ENCODE measurements around the gene GAB2.

The GAB2 gene

DNA sequence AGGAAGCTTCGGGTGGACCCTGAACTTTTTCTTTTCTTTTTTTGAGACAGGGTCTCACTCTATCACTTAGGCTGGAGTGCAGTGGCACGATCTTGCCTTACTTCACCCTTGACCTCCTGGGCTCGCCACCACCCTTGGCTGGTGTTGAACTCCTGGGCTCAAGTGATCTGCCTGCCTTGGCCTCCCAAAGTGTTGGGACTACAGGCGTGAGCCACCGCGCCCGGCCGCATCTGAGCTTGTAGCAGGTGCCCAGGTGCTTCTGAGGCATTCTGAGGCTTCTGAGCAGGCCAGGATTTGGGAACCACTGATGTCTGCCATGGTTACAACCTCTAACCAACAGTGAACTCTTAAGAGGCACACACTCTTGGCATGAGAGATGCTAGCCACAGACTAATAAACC is 223.8 kb downstream of the GAB2 start:
- no peak for ATAC-seq
- no peak for TF ChIP-seq PPARA (CRISPR knock-in tag; IDR thresholded peaks at IDR 0.05; ENCODE audit: borderline replicate concordance)
- TF ChIP-seq ZFP3 (CRISPR knock-in tag; IDR thresholded peaks at IDR 0.05), result no peak
- TF ChIP-seq, protein P1, sequence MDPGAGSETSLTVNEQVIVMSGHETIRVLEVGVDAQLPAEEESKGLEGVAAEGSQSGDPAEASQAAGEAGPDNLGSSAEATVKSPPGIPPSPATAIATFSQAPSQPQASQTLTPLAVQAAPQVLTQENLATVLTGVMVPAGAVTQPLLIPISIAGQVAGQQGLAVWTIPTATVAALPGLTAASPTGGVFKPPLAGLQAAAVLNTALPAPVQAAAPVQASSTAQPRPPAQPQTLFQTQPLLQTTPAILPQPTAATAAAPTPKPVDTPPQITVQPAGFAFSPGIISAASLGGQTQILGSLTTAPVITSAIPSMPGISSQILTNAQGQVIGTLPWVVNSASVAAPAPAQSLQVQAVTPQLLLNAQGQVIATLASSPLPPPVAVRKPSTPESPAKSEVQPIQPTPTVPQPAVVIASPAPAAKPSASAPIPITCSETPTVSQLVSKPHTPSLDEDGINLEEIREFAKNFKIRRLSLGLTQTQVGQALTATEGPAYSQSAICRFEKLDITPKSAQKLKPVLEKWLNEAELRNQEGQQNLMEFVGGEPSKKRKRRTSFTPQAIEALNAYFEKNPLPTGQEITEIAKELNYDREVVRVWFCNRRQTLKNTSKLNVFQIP (CRISPR knock-in tag; IDR thresholded peaks at IDR 0.05; ENCODE audit: borderline replicate concordance, low read depth), result no peak
- TF ChIP-seq ARNTL (CRISPR knock-in tag; IDR thresholded peaks at IDR 0.05; ENCODE audit: borderline replicate concordance, low read depth), result no peak
- TF ChIP-seq OSR1 (CRISPR knock-in tag; IDR thresholded peaks at IDR 0.05), result no peak
- TF ChIP-seq, protein P2, sequence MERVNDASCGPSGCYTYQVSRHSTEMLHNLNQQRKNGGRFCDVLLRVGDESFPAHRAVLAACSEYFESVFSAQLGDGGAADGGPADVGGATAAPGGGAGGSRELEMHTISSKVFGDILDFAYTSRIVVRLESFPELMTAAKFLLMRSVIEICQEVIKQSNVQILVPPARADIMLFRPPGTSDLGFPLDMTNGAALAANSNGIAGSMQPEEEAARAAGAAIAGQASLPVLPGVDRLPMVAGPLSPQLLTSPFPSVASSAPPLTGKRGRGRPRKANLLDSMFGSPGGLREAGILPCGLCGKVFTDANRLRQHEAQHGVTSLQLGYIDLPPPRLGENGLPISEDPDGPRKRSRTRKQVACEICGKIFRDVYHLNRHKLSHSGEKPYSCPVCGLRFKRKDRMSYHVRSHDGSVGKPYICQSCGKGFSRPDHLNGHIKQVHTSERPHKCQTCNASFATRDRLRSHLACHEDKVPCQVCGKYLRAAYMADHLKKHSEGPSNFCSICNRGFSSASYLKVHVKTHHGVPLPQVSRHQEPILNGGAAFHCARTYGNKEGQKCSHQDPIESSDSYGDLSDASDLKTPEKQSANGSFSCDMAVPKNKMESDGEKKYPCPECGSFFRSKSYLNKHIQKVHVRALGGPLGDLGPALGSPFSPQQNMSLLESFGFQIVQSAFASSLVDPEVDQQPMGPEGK (CRISPR knock-in tag; IDR thresholded peaks at IDR 0.05; ENCODE audit: borderline replicate concordance), result no peak
- TF ChIP-seq TCF4 (CRISPR knock-in tag; IDR thresholded peaks at IDR 0.05; ENCODE audit: borderline replicate concordance), result no peak
- no peak for TF ChIP-seq RARB (CRISPR knock-in tag; IDR thresholded peaks at IDR 0.05)
- TF ChIP-seq CSDC2 (CRISPR knock-in tag; IDR thresholded peaks at IDR 0.05), result no peak
- no peak for TF ChIP-seq ZNF70 (CRISPR knock-in tag; IDR thresholded peaks at IDR 0.05)

DNA sequence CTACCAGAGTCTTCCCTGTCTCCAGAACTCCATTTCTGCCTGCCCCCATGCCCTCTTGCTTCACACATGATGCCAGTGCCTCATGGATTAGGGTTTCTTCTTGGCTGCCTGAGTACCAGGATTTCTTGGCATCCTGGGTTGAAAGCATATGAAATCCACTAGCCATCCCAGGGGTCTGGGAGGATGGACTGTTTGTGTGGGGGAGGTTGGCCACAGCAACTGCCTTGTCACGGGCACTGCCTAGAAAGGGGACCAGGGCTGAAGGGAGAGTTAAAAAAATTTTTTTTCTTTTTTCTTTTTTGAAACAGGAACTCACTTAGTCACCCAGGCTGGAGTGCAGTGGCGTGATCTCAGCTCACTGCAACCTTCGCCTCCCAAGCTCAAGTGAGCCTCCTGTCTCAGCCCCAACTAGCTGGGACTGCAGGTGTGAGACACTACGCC is 224.7 kb downstream of the GAB2 start:
- ATAC-seq, result no peak
- TF ChIP-seq TOX (CRISPR knock-in tag; IDR thresholded peaks at IDR 0.05; ENCODE audit: borderline replicate concordance), result no peak
- TF ChIP-seq SNAI2 (CRISPR knock-in tag; IDR thresholded peaks at IDR 0.05), result no peak
- no peak for TF ChIP-seq ESRRG (CRISPR knock-in tag; IDR thresholded peaks at IDR 0.05)
- TF ChIP-seq, protein P3, sequence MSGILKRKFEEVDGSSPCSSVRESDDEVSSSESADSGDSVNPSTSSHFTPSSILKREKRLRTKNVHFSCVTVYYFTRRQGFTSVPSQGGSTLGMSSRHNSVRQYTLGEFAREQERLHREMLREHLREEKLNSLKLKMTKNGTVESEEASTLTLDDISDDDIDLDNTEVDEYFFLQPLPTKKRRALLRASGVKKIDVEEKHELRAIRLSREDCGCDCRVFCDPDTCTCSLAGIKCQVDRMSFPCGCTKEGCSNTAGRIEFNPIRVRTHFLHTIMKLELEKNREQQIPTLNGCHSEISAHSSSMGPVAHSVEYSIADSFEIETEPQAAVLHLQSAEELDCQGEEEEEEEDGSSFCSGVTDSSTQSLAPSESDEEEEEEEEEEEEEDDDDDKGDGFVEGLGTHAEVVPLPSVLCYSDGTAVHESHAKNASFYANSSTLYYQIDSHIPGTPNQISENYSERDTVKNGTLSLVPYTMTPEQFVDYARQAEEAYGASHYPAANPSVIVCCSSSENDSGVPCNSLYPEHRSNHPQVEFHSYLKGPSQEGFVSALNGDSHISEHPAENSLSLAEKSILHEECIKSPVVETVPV (CRISPR knock-in tag; IDR thresholded peaks at IDR 0.05), result no peak
- TF ChIP-seq PPARA (CRISPR knock-in tag; IDR thresholded peaks at IDR 0.05; ENCODE audit: borderline replicate concordance), result no peak
- no peak for TF ChIP-seq ARNTL (CRISPR knock-in tag; IDR thresholded peaks at IDR 0.05; ENCODE audit: borderline replicate concordance, low read depth)
- TF ChIP-seq BACH2 (CRISPR knock-in tag; IDR thresholded peaks at IDR 0.05; ENCODE audit: borderline replicate concordance), result no peak
- TF ChIP-seq, protein P4, sequence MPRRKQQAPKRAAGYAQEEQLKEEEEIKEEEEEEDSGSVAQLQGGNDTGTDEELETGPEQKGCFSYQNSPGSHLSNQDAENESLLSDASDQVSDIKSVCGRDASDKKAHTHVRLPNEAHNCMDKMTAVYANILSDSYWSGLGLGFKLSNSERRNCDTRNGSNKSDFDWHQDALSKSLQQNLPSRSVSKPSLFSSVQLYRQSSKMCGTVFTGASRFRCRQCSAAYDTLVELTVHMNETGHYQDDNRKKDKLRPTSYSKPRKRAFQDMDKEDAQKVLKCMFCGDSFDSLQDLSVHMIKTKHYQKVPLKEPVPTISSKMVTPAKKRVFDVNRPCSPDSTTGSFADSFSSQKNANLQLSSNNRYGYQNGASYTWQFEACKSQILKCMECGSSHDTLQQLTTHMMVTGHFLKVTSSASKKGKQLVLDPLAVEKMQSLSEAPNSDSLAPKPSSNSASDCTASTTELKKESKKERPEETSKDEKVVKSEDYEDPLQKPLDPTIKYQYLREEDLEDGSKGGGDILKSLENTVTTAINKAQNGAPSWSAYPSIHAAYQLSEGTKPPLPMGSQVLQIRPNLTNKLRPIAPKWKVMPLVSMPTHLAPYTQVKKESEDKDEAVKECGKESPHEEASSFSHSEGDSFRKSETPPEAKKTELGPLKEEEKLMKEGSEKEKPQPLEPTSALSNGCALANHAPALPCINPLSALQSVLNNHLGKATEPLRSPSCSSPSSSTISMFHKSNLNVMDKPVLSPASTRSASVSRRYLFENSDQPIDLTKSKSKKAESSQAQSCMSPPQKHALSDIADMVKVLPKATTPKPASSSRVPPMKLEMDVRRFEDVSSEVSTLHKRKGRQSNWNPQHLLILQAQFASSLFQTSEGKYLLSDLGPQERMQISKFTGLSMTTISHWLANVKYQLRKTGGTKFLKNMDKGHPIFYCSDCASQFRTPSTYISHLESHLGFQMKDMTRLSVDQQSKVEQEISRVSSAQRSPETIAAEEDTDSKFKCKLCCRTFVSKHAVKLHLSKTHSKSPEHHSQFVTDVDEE (CRISPR knock-in tag; IDR thresholded peaks at IDR 0.05), result no peak
- TF ChIP-seq CREB5 (CRISPR knock-in tag; IDR thresholded peaks at IDR 0.05; ENCODE audit: low read depth), result no peak
- no peak for TF ChIP-seq ZNF8 (CRISPR knock-in tag; IDR thresholded peaks at IDR 0.05)

DNA sequence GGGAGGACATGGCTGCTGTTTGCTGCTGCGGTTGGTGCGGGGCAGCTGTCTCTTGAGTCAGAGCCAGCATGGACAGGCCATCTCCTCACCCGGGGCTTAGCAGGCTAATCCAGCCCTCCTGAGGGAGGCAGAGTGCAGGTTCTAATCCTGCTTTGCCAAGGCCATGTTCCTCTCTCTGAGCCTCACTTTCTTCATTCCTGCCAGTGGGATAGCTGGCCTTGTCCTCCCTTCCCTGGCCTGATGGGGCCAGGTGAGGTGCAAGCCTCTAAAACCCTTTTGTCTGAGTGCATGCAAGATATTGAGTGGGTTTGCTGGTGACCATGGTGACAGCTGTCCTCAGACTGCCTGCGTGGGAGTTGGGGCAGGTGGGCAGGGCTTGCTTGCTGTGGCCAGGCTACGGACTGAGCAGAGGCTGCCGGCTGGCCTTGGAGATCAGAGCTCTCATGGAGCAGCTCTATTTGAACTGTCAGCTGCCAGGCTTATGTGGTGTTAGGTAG is 225.3 kb downstream of the GAB2 start:
- no peak for ATAC-seq
- TF ChIP-seq ZNF565 (CRISPR knock-in tag; conservative IDR thresholded peaks at IDR 0.05; ENCODE audit: low read depth) (no peak), SNAI2 (CRISPR knock-in tag; IDR thresholded peaks at IDR 0.05) (no peak), ZNF8 (CRISPR knock-in tag; IDR thresholded peaks at IDR 0.05) (no peak), GLIS3 (CRISPR knock-in tag; IDR thresholded peaks at IDR 0.05) (no peak), ISL1 (CRISPR knock-in tag; IDR thresholded peaks at IDR 0.05) (no peak), ARNTL (CRISPR knock-in tag; IDR thresholded peaks at IDR 0.05; ENCODE audit: borderline replicate concordance, low read depth) (no peak), RARB (CRISPR knock-in tag; IDR thresholded peaks at IDR 0.05) (no peak), BACH2 (CRISPR knock-in tag; IDR thresholded peaks at IDR 0.05; ENCODE audit: borderline replicate concordance) (no peak)
- TF ChIP-seq, protein P2 (CRISPR knock-in tag; IDR thresholded peaks at IDR 0.05; ENCODE audit: borderline replicate concordance), result no peak
- TF ChIP-seq, protein P1 (CRISPR knock-in tag; IDR thresholded peaks at IDR 0.05; ENCODE audit: borderline replicate concordance, low read depth), result no peak

Data from SK-N-SH treated with all-trans-retinoic acid at 6 μM for 48 hours (cell line).